GM21529 (cell line): ENCODE measurements around the gene ZNF268.
"Not testable (repeated sequence)": the region's sequence is repeated elsewhere in the genome, so short reads cannot be mapped to it uniquely, and the experiment has no call there.

ENCODE experiments used
- ATAC-seq: cut with Tn5 transposase; IDR thresholded peaks from one replicate; pipeline ENCODE4 v1.9.1; 2021; ENCODE audit not compliant: unreplicated experiment

The ZNF268 gene

GRCh38 chr12:133226690-133227089 lies 45.4 kb downstream of the ZNF268 start:
- no peak for ATAC-seq

- ATAC-seq: no peak
These were observed 46.1 kb downstream of the ZNF268 start for GRCh38 chr12:133227281-133227852.

GRCh38 chr12:133231001-133231400 lies 49.7 kb downstream of the ZNF268 start:
- ATAC-seq: no peak

- ATAC-seq: no peak
These were observed 51.7 kb downstream of the ZNF268 start for GRCh38 chr12:133233006-133233405.

DNA sequence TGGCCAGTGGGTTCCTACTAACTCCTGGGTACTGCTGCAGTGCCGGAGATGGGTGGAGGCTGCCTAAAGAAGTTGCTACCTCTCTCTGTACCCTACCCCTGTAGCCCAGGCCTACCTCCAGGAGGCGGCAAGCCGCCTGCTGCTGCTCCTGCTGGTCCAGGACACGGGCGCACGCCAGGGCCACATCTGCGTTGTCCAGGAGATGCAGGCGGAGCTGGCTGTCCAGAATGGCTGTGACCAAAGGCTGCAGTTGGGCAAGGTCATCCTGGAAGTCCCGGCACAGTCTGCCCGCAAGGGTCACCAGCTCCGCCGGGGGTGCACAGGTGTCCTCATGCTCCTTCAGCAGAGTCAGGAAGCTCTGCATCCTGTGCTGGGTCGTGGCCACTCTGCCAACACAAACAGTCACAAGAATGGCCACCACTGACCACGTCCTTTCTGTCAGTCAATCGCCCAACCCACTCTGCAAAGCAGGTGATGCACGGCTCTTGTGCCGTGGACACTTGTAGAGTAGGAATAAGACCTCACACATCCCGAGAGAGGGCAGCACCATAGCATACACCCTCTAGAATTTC lies 52.8 kb downstream of the ZNF268 start:
- ATAC-seq: no peak

- ATAC-seq: no peak
These were observed 53.7 kb downstream of the ZNF268 start for GRCh38 chr12:133234971-133235370.

- no peak for ATAC-seq
These were observed 54.3 kb downstream of the ZNF268 start, which contains the start of gene ANHX for GRCh38 chr12:133235401-133236112. Gene ANHX, minus strand, starts transcription at chr12:133235877. Its CDS starts 1,521 bp downstream, at chr12:133234356.

DNA sequence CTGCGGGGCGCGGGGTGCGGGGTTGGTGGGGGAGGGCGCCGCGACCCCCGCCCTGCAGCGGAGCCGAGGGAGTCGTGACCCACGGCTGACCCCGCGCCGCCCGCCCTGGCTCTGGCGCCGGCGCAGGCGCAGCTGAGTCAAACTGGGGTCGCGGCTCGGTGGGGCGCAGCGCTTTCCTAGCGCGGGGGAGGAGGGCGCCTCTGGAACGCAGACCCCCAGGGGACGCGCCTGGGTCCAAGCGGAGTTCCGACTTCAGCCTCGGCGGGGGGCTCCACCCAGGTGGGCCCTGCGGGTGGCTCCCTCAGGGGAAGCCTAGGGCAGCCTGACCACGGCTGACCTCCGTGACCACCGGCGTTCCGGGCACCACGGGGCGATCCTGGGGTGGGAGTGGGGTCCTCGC lies 54.8 kb downstream of the ZNF268 start:
- no peak for ATAC-seq

- no peak for ATAC-seq
These were observed 55.3 kb downstream of the ZNF268 start for GRCh38 chr12:133236556-133236955.

DNA sequence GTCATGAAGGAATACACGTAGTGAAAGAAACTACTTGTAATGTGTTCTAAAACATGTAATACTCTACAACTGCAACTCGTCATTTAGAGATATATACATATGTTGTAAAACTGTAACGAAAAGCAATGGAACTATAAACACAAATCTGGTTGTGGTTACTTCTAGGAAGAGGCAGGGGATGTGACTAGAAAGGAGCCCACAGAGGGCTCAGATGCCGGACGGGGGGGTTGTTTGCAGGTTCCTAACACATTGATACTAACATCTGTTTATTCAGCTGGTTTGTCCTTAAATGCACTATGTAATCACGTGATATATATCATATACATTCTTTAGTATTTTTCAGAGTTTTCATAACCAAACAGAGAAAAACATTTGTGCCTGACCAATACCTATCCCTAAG lies 70.4 kb downstream of the ZNF268 start:
- ATAC-seq: no peak

GRCh38 chr12:133255833-133256232 lies 74.5 kb downstream of the ZNF268 start:
- not testable (repeated sequence) for ATAC-seq

GRCh38 chr12:133256321-133256720 lies 75.0 kb downstream of the ZNF268 start:
- ATAC-seq: no peak

GRCh38 chr12:133264173-133264572 lies 82.9 kb downstream of the ZNF268 start:
- no peak for ATAC-seq
